WTC11 (cell line): ENCODE results near the gene RABEP1. TPM values are rescaled to one million over a fixed set of nuclear protein-coding genes. Genes with fewer than 3 reads are reported as not detected.
A peak's percentile ranks its signal among the peaks of the same experiment; 100 is the strongest.

Experiments used
- ATAC-seq: fragments of 200-7000 bp; cut with Tn5 transposase; 2 replicates; pipeline ENCODE4 v1.10.0; 2021; ENCODE audit warnings: mild to moderate bottlenecking, moderate library complexity
- CTCF ChIA-PET: fragments of 300-600 bp; sonication (Branson Sonifier 250); formaldehyde crosslinking; loops from one replicate; lab custom pipeline; 2021; ENCODE audit warnings: antibody characterized with exemption; lab: Charles Lee
- POLR2A ChIA-PET: fragments of 350-600 bp; sonication (Branson Sonifier 250); formaldehyde crosslinking; loops from one replicate; lab custom pipeline; 2021; ENCODE audit warnings: antibody characterized with exemption; lab: Charles Lee
- DNase-seq: peaks from one replicate; pipeline ENCODE4 v3.0.0; 2021; ENCODE audit warnings: low spot score
- H3K27ac Mint-ChIP-seq: 2 replicates; pipeline ENCODE4 v1.8.0; 2021; ENCODE audit warnings: mixed read lengths
- H3K27me3 Mint-ChIP-seq: 2 replicates; pipeline ENCODE4 v1.8.0; 2021; ENCODE audit warnings: low read depth, mild to moderate bottlenecking, moderate library complexity, mixed read lengths
- H3K36me3 Mint-ChIP-seq: 2 replicates; pipeline ENCODE4 v1.8.0; 2021; ENCODE audit warnings: mixed read lengths
- H3K4me1 Mint-ChIP-seq: 2 replicates; pipeline ENCODE4 v1.8.0; 2022; ENCODE audit warnings: mixed read lengths
- H3K4me3 Mint-ChIP-seq: 2 replicates; pipeline ENCODE4 v1.8.0; 2021; ENCODE audit warnings: mild to moderate bottlenecking, moderate library complexity, mixed read lengths
- H3K9me3 Mint-ChIP-seq: 2 replicates; pipeline ENCODE4 v1.8.0; 2021; ENCODE audit warnings: mixed read lengths
- ATF1 ChIP-seq: sonication (generic); formaldehyde crosslinking; IDR thresholded peaks from 2 replicates; pipeline ENCODE4 v1.8.1; 2023; ENCODE audit warnings: mild to moderate bottlenecking, moderate library complexity, missing genetic modification reagents
- EMX1 ChIP-seq: fragments of 250-450 bp; sonication (Bioruptor Pico); IDR thresholded peaks from 2 replicates; pipeline ENCODE4 v1.8.0; 2021; ENCODE audit warnings: mild to moderate bottlenecking
- GTF2I ChIP-seq: fragments of 250-450 bp; sonication (Bioruptor Pico); conservative IDR thresholded peaks from 2 replicates; pipeline ENCODE4 v1.4.0; 2021; ENCODE audit warnings: mild to moderate bottlenecking
- IRF2 ChIP-seq: sonication (generic); formaldehyde crosslinking; IDR thresholded peaks from 2 replicates; pipeline ENCODE4 v1.8.0; 2022; ENCODE audit warnings: low read depth, missing genetic modification reagents, borderline replicate concordance
- NFE2L1 ChIP-seq: sonication (generic); formaldehyde crosslinking; IDR thresholded peaks from 2 replicates; pipeline ENCODE4 v1.8.1; 2023; ENCODE audit warnings: missing genetic modification reagents
- NR2C2 ChIP-seq: sonication (generic); formaldehyde crosslinking; IDR thresholded peaks from 2 replicates; pipeline ENCODE4 v1.8.0; 2022; ENCODE audit warnings: mild to moderate bottlenecking, missing genetic modification reagents
- NR3C1 ChIP-seq: sonication (generic); formaldehyde crosslinking; conservative IDR thresholded peaks from 2 replicates; pipeline ENCODE4 v1.8.1; 2023; ENCODE audit warnings: low read depth, mild to moderate bottlenecking, missing genetic modification reagents
- RELA ChIP-seq: sonication (generic); formaldehyde crosslinking; IDR thresholded peaks from 2 replicates; pipeline ENCODE4 v1.8.1; 2022; ENCODE audit warnings: missing genetic modification reagents, mild to moderate bottlenecking, borderline replicate concordance
- RORB ChIP-seq: fragments of 250-450 bp; sonication (Bioruptor Pico); IDR thresholded peaks from 2 replicates; pipeline ENCODE4 v1.9.0; 2021; ENCODE audit warnings: mild to moderate bottlenecking
- SMAD4 ChIP-seq: sonication (generic); formaldehyde crosslinking; IDR thresholded peaks from 2 replicates; pipeline ENCODE4 v1.8.0; 2022; ENCODE audit warnings: mild to moderate bottlenecking, missing genetic modification reagents
- TCF7 ChIP-seq: sonication (generic); formaldehyde crosslinking; IDR thresholded peaks from 2 replicates; pipeline ENCODE4 v1.8.0; 2022; ENCODE audit warnings: mild to moderate bottlenecking, low read depth, missing genetic modification reagents, moderate library complexity
- TEAD4 ChIP-seq: sonication (generic); formaldehyde crosslinking; IDR thresholded peaks from 2 replicates; pipeline ENCODE4 v1.8.0; 2022; ENCODE audit warnings: mild to moderate bottlenecking, missing genetic modification reagents
- ZBTB21 ChIP-seq: sonication (generic); formaldehyde crosslinking; IDR thresholded peaks from 2 replicates; pipeline ENCODE4 v1.8.1; 2023; ENCODE audit warnings: mild to moderate bottlenecking, missing genetic modification reagents, borderline replicate concordance
- ZNF138 ChIP-seq: sonication (generic); formaldehyde crosslinking; conservative IDR thresholded peaks from 2 replicates; pipeline ENCODE4 v1.8.1; 2022; ENCODE audit warnings: mild to moderate bottlenecking, moderate library complexity, missing genetic modification reagents
- ZNF219 ChIP-seq: sonication (generic); formaldehyde crosslinking; IDR thresholded peaks from 2 replicates; pipeline ENCODE4 v1.8.0; 2023; ENCODE audit warnings: missing genetic modification reagents, mild to moderate bottlenecking, borderline replicate concordance
- ZNF232 ChIP-seq: sonication (generic); formaldehyde crosslinking; IDR thresholded peaks from 2 replicates; pipeline ENCODE4 v1.8.0; 2022; ENCODE audit warnings: mild to moderate bottlenecking, missing genetic modification reagents
- ZNF416 ChIP-seq: fragments of 250-450 bp; sonication (Bioruptor Pico); IDR thresholded peaks from 2 replicates; pipeline ENCODE4 v1.9.0; 2021; ENCODE audit warnings: mild to moderate bottlenecking, inconsistent platforms
- total RNA-seq: library from RNA; stranded (reverse); gene quantifications from 3 replicates; pipeline ENCODE4 v1.2.3, GENCODE V29; 2021
- TF ChIP-seq, protein P1 (sequence below): fragments of 250-450 bp; sonication (Bioruptor Pico); IDR thresholded peaks from 2 replicates; pipeline ENCODE4 v1.8.0; 2021; ENCODE audit warnings: mild to moderate bottlenecking
- TF ChIP-seq, protein P2 (sequence below): fragments of 250-450 bp; sonication (Bioruptor Pico); IDR thresholded peaks from 2 replicates; pipeline ENCODE4 v1.9.0; 2021; ENCODE audit warnings: moderate library complexity, mild to moderate bottlenecking, inconsistent platforms, borderline replicate concordance
- TF ChIP-seq, protein P3 (sequence below): sonication (generic); formaldehyde crosslinking; IDR thresholded peaks from 2 replicates; pipeline ENCODE4 v1.8.1; 2022; ENCODE audit warnings: low read depth, missing genetic modification reagents, borderline replicate concordance
- TF ChIP-seq, protein P4 (sequence below): fragments of 250-450 bp; sonication (Bioruptor Pico); IDR thresholded peaks from 2 replicates; pipeline ENCODE4 v2.1.2; 2022; ENCODE audit warnings: mild to moderate bottlenecking, moderate library complexity
- TF ChIP-seq, protein P5 (sequence below): sonication (generic); formaldehyde crosslinking; IDR thresholded peaks from 2 replicates; pipeline ENCODE4 v1.8.0; 2023; ENCODE audit warnings: mild to moderate bottlenecking, missing genetic modification reagents
- TF ChIP-seq, protein P6 (sequence below): sonication (generic); formaldehyde crosslinking; IDR thresholded peaks from 2 replicates; pipeline ENCODE4 v1.8.1; 2023; ENCODE audit warnings: mild to moderate bottlenecking, missing genetic modification reagents
- TF ChIP-seq, protein P7 (sequence below): fragments of 250-450 bp; sonication (Bioruptor Pico); conservative IDR thresholded peaks from 2 replicates; pipeline ENCODE4 v1.9.0; 2021; ENCODE audit warnings: mild to moderate bottlenecking
- TF ChIP-seq, protein P8 (sequence below): sonication (generic); formaldehyde crosslinking; IDR thresholded peaks from 2 replicates; pipeline ENCODE4 v1.8.0; 2022; ENCODE audit warnings: mild to moderate bottlenecking, missing genetic modification reagents

Gene RABEP1
- total RNA-seq, 1 experiment from 2014 or later: 40.9 TPM

DNA sequence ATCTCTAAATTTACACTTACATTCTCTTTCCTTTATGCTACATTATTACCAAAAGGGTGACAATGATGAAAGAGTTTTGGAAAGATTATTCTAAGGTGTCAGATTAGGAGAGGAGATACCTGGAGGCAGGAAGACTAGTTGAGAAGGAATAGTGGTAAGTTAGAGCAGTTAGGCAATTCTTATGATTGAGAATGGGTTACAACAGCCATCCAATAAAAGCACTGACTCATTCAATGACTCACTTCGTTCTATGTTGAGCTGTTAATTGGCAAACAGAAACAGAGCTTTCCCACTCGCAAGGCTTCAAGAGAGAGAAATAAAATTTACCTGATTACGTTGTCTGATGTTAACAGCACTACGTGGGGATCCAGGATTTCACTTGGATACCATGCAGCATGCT is 131.6 kb downstream of the RABEP1 start:
- POLR2A ChIA-PET: no interaction called here
- Mint-ChIP-seq H3K4me1 (no peaks in the 10 kb centered on the region), H3K27ac (no peak overlapping the region), H3K36me3 (peaks cover 45% of the 10 kb centered on the region), H3K27me3 (no peaks in the 10 kb centered on the region), H3K4me3 (no peak overlapping the region), H3K9me3 (no peaks in the 10 kb centered on the region)
- DNase-seq: no peak
- CTCF ChIA-PET: interaction anchor here (1.0 kb wide), 1 partner anchor 26 kb away, joined by 4 read pairs; the partner anchor contains the start of gene C1QBP
- no peak for ATAC-seq
- TF ChIP-seq ATF1 (CRISPR knock-in tag) (no peak), ZNF219 (CRISPR knock-in tag) (no peak), ZNF416 (CRISPR knock-in tag) (no peak), IRF2 (CRISPR knock-in tag) (no peak), EMX1 (no peak), ZNF138 (no peak), RORB (CRISPR knock-in tag) (no peak), RELA (CRISPR knock-in tag) (no peak), TEAD4 (no peak), NFE2L1 (no peak)
- TF ChIP-seq, protein P1, sequence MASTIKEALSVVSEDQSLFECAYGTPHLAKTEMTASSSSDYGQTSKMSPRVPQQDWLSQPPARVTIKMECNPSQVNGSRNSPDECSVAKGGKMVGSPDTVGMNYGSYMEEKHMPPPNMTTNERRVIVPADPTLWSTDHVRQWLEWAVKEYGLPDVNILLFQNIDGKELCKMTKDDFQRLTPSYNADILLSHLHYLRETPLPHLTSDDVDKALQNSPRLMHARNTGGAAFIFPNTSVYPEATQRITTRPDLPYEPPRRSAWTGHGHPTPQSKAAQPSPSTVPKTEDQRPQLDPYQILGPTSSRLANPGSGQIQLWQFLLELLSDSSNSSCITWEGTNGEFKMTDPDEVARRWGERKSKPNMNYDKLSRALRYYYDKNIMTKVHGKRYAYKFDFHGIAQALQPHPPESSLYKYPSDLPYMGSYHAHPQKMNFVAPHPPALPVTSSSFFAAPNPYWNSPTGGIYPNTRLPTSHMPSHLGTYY: no peak
- TF ChIP-seq, protein P2, sequence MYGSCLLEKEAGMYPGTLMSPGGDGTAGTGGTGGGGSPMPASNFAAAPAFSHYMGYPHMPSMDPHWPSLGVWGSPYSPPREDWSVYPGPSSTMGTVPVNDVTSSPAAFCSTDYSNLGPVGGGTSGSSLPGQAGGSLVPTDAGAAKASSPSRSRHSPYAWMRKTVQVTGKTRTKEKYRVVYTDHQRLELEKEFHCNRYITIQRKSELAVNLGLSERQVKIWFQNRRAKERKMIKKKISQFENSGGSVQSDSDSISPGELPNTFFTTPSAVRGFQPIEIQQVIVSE (CRISPR knock-in tag): no peak
- TF ChIP-seq, protein P3, sequence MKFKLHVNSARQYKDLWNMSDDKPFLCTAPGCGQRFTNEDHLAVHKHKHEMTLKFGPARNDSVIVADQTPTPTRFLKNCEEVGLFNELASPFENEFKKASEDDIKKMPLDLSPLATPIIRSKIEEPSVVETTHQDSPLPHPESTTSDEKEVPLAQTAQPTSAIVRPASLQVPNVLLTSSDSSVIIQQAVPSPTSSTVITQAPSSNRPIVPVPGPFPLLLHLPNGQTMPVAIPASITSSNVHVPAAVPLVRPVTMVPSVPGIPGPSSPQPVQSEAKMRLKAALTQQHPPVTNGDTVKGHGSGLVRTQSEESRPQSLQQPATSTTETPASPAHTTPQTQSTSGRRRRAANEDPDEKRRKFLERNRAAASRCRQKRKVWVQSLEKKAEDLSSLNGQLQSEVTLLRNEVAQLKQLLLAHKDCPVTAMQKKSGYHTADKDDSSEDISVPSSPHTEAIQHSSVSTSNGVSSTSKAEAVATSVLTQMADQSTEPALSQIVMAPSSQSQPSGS (CRISPR knock-in tag): no peak

DNA sequence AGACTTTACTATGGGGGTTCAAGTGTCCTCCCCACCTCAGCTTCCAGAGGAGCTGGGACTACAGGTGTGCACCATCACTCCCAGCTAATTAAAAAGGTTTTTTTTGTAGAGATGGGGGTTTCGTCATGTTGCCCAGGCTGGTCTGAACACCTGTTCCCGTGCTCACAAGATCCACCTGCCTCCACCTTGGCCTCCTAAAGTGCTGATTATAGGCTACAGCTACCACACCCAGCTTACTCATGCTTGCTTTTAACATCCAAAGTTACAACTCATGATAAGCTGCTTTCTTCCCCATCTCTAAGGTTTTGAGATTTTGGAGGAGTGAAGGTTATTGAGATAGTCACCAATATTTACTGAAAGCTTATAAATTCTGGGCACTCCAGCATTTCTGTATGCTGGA is 134.8 kb downstream of the RABEP1 start:
- Mint-ChIP-seq H3K9me3 (no peaks in the 10 kb centered on the region), H3K36me3 (peaks cover 34% of the 10 kb centered on the region), H3K4me1 (peaks cover 11% of the 10 kb centered on the region), H3K27ac (no peak overlapping the region), H3K4me3 (peak overlapping the region; percentile 47), H3K27me3 (no peaks in the 10 kb centered on the region)
- ChIA-PET CTCF (interaction anchor here (2.4 kb wide), 1 partner anchor 22 kb away, joined by 14 read pairs; the partner anchor contains the start of gene C1QBP), POLR2A (no interaction called here)
- no peak for ATAC-seq
- no peak for DNase-seq
- TF ChIP-seq NR2C2 (no peak), GTF2I (CRISPR knock-in tag) (no peak), TCF7 (CRISPR knock-in tag) (no peak), SMAD4 (CRISPR knock-in tag) (no peak), NR3C1 (CRISPR knock-in tag) (no peak), ZNF232 (CRISPR knock-in tag) (no peak), ZBTB21 (no peak), ZNF138 (no peak)
- TF ChIP-seq, protein P4, sequence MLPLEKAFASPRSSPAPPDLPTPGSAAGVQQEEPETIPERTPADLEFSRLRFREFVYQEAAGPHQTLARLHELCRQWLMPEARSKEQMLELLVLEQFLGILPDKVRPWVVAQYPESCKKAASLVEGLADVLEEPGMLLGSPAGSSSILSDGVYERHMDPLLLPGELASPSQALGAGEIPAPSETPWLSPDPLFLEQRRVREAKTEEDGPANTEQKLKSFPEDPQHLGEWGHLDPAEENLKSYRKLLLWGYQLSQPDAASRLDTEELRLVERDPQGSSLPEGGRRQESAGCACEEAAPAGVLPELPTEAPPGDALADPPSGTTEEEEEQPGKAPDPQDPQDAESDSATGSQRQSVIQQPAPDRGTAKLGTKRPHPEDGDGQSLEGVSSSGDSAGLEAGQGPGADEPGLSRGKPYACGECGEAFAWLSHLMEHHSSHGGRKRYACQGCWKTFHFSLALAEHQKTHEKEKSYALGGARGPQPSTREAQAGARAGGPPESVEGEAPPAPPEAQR: no peak
- TF ChIP-seq, protein P5, sequence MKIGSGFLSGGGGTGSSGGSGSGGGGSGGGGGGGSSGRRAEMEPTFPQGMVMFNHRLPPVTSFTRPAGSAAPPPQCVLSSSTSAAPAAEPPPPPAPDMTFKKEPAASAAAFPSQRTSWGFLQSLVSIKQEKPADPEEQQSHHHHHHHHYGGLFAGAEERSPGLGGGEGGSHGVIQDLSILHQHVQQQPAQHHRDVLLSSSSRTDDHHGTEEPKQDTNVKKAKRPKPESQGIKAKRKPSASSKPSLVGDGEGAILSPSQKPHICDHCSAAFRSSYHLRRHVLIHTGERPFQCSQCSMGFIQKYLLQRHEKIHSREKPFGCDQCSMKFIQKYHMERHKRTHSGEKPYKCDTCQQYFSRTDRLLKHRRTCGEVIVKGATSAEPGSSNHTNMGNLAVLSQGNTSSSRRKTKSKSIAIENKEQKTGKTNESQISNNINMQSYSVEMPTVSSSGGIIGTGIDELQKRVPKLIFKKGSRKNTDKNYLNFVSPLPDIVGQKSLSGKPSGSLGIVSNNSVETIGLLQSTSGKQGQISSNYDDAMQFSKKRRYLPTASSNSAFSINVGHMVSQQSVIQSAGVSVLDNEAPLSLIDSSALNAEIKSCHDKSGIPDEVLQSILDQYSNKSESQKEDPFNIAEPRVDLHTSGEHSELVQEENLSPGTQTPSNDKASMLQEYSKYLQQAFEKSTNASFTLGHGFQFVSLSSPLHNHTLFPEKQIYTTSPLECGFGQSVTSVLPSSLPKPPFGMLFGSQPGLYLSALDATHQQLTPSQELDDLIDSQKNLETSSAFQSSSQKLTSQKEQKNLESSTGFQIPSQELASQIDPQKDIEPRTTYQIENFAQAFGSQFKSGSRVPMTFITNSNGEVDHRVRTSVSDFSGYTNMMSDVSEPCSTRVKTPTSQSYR (CRISPR knock-in tag): no peak
- TF ChIP-seq, protein P6, sequence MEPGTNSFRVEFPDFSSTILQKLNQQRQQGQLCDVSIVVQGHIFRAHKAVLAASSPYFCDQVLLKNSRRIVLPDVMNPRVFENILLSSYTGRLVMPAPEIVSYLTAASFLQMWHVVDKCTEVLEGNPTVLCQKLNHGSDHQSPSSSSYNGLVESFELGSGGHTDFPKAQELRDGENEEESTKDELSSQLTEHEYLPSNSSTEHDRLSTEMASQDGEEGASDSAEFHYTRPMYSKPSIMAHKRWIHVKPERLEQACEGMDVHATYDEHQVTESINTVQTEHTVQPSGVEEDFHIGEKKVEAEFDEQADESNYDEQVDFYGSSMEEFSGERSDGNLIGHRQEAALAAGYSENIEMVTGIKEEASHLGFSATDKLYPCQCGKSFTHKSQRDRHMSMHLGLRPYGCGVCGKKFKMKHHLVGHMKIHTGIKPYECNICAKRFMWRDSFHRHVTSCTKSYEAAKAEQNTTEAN: no peak
- TF ChIP-seq, protein P7, sequence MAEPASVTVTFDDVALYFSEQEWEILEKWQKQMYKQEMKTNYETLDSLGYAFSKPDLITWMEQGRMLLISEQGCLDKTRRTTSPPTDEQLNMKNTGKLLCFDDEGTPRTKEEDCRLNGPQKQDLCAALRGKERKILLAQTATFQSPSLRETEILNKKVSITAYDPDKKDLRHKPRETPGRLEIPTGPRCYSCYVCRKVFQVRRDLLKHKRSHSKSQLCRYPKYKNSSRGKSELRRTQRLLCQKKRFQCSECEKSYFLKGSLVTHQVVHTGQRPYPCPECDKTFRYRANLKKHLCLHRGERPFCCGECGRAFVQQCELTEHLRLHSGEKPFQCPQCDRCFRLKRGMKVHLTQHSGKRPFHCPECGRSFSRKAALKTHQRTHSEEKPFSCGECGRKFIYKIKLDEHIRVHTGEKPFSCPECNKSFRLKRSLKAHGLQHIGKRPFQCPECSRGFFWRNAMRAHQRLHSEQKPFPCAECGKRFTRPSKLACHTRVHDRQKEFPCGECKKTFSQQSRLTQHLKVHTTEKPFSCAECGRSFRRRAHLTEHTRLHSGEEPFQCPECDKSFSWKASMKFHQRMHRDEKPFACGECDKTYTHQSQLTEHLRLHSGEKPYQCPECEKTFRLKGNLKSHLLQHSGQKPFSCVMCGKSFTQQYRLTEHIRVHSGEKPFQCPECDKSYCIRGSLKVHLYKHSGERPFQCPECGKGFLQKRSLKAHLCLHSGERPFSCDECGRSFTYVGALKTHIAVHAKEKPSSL (CRISPR knock-in tag): no peak
- TF ChIP-seq, protein P8, sequence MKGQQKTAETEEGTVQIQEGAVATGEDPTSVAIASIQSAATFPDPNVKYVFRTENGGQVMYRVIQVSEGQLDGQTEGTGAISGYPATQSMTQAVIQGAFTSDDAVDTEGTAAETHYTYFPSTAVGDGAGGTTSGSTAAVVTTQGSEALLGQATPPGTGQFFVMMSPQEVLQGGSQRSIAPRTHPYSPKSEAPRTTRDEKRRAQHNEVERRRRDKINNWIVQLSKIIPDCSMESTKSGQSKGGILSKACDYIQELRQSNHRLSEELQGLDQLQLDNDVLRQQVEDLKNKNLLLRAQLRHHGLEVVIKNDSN (CRISPR knock-in tag): no peak
- TF ChIP-seq, all 79 proteins: peak for 0
